GM12878 (cell line): ENCODE measurements around the gene TMED6. TPM values are rescaled to one million over a fixed set of nuclear protein-coding genes. Genes with fewer than 3 reads are reported as not detected.
A peak's percentile ranks its signal among the peaks of the same experiment; 100 is the strongest.

Source experiments
- ATF3 ChIP-seq: IDR thresholded peaks from 2 replicates; pipeline ENCODE4 v1.6.1; 2011; ENCODE audit warnings: low read depth, mild to moderate bottlenecking, low read length, moderate library complexity, borderline replicate concordance; ENCODE audit errors: extremely low read depth
- BRCA1 ChIP-seq: IDR thresholded peaks from 2 replicates; pipeline ENCODE4 v1.6.1; 2011; ENCODE audit warnings: low read depth, low read length, improper control_type of control experiment
- CREM ChIP-seq: IDR thresholded peaks from 2 replicates; pipeline ENCODE4 v1.6.1; 2014; ENCODE audit warnings: antibody characterized with exemption, low read depth
- E4F1 ChIP-seq: fragments of 450-650 bp; IDR thresholded peaks from 2 replicates; pipeline ENCODE4 v1.6.1; 2018; ENCODE audit warnings: borderline replicate concordance, mild to moderate bottlenecking; ENCODE audit not compliant: partially characterized antibody
- EGR1 ChIP-seq, 2 experiments: IDR thresholded peaks; 1 replicate in 1 of 2; 2 replicates in 1 of 2; pipeline ENCODE4 v1.6.1; 2011 to 2012; ENCODE audit warnings: low read depth in 2 of 2, low read length in 2 of 2, borderline replicate concordance in 1 of 2, mild to moderate bottlenecking in 1 of 2, moderate library complexity in 1 of 2
- HDAC6 ChIP-seq: fragments of 200-600 bp; sonication (generic); IDR thresholded peaks from one replicate; pipeline ENCODE4 v1.8.0; 2017; ENCODE audit warnings: antibody characterized with exemption; ENCODE audit not compliant: unreplicated experiment
- MLLT1 ChIP-seq: fragments of 450-650 bp; IDR thresholded peaks from 2 replicates; pipeline ENCODE4 v1.6.1; 2016; ENCODE audit warnings: mild to moderate bottlenecking
- MTA3 ChIP-seq: IDR thresholded peaks from 2 replicates; pipeline ENCODE4 v1.6.1; 2012; ENCODE audit warnings: low read length, inconsistent platforms, borderline replicate concordance
- MYB ChIP-seq: fragments of 150-350 bp; IDR thresholded peaks from 2 replicates; pipeline ENCODE4 v1.6.1; 2014; ENCODE audit warnings: mild to moderate bottlenecking, low read depth, low read length, borderline replicate concordance
- PAX8 ChIP-seq: fragments of 450-650 bp; IDR thresholded peaks from 2 replicates; pipeline ENCODE4 v1.6.1; 2017; ENCODE audit warnings: mild to moderate bottlenecking, moderate library complexity
- POU2F2 ChIP-seq: IDR thresholded peaks from 3 replicates; pipeline ENCODE4 v1.6.1; 2011; ENCODE audit warnings: low read depth, mild to moderate bottlenecking, low read length, borderline replicate concordance
- RB1 ChIP-seq: fragments of 450-650 bp; formaldehyde crosslinking; IDR thresholded peaks from 2 replicates; pipeline ENCODE4 v1.6.1; 2017; ENCODE audit warnings: mild to moderate bottlenecking, borderline replicate concordance
- RCOR1 ChIP-seq: conservative IDR thresholded peaks from 2 replicates; pipeline ENCODE4 v1.6.1; 2012; ENCODE audit warnings: low read depth, low read length, improper control_type of control experiment
- RFX5 ChIP-seq: IDR thresholded peaks from 2 replicates; pipeline ENCODE4 v1.6.1; 2011; ENCODE audit warnings: low read depth, low read length, improper control_type of control experiment
- RUNX3 ChIP-seq: IDR thresholded peaks from 2 replicates; pipeline ENCODE4 v1.6.1; 2012; ENCODE audit warnings: low read length, inconsistent platforms
- SP1 ChIP-seq: IDR thresholded peaks from one replicate; pipeline ENCODE4 v1.6.1; 2011; ENCODE audit warnings: low read depth, low read length
- ZNF384 ChIP-seq: IDR thresholded peaks from 2 replicates; pipeline ENCODE4 v1.6.1; 2012; ENCODE audit warnings: low read depth, mild to moderate bottlenecking, low read length, improper control_type of control experiment, borderline replicate concordance
- polyA plus RNA-seq, 11 experiments: library from polyadenylated mRNA; depleted of rRNA in 4 of 11; unstranded in 6 of 11; stranded (reverse) in 5 of 11; fragments of >200 nt; fragmentation: Nextera tagmentation in 4 of 11; fragmentation: Illumina TruSeq in 1 of 11; extraction: Ambion mirVana in 4 of 11; extraction: Trizol in 1 of 11; gene quantifications; 1 replicate in 1 of 11; 2 replicates in 10 of 11; pipeline versions ENCODE4 v1.2.1 to v1.2.3, GENCODE V29; 2011 to 2016; ENCODE audit warnings: inconsistent platforms in 2 of 11, missing spikeins in 2 of 11, low read depth in 1 of 11
- total RNA-seq, 4 experiments: library from RNA; depleted of rRNA in 3 of 4; stranded (reverse); fragments of >200 nt in 3 of 4; fragmentation: Illumina TruSeq in 1 of 4; extraction: Trizol in 1 of 4; gene quantifications; 2 replicates each; pipeline versions ENCODE4 v1.2.1 to v1.2.3, GENCODE V29; 2013 to 2021
- TF ChIP-seq, protein P1 (sequence below): fragments of 450-650 bp; IDR thresholded peaks from 2 replicates; pipeline ENCODE4 v1.6.1; 2018; ENCODE audit warnings: mild to moderate bottlenecking, low read depth, moderate library complexity; ENCODE audit not compliant: partially characterized antibody
- TF ChIP-seq, protein P2 (sequence below): IDR thresholded peaks from 2 replicates; pipeline ENCODE4 v1.6.1; 2012; ENCODE audit warnings: low read depth, low read length, improper control_type of control experiment
- TF ChIP-seq, protein P3 (sequence below): IDR thresholded peaks from 2 replicates; pipeline ENCODE4 v1.6.1; 2011; ENCODE audit warnings: borderline replicate concordance, low read depth, mild to moderate bottlenecking, moderate library complexity, low read length; ENCODE audit not compliant: insufficient read depth, poor library complexity, severe bottlenecking

The TMED6 gene
- total and polyA plus RNA-seq, 10 of the 15 experiments (the other 5 are each of a cell fraction or from before 2014, with no cell fraction given) = 0.27 to 1.7 (median 0.78) TPM

GRCh38 chr16:69339289-69340094, 12.1 kb downstream of the TMED6 start, which contains the start of the genes COG8 and NIP7 (continued):
- TF ChIP-seq ZNF384 = no peak
- TF ChIP-seq MYB = no peak
- TF ChIP-seq E4F1 = peak; percentile 77
- no peak; the same call in 1 of the 2 replicates for TF ChIP-seq MTA3
- peak; percentile 83 for TF ChIP-seq MLLT1
- TF ChIP-seq ATF3 = no peak
- TF ChIP-seq RFX5 = no peak
- TF ChIP-seq, protein P1, sequence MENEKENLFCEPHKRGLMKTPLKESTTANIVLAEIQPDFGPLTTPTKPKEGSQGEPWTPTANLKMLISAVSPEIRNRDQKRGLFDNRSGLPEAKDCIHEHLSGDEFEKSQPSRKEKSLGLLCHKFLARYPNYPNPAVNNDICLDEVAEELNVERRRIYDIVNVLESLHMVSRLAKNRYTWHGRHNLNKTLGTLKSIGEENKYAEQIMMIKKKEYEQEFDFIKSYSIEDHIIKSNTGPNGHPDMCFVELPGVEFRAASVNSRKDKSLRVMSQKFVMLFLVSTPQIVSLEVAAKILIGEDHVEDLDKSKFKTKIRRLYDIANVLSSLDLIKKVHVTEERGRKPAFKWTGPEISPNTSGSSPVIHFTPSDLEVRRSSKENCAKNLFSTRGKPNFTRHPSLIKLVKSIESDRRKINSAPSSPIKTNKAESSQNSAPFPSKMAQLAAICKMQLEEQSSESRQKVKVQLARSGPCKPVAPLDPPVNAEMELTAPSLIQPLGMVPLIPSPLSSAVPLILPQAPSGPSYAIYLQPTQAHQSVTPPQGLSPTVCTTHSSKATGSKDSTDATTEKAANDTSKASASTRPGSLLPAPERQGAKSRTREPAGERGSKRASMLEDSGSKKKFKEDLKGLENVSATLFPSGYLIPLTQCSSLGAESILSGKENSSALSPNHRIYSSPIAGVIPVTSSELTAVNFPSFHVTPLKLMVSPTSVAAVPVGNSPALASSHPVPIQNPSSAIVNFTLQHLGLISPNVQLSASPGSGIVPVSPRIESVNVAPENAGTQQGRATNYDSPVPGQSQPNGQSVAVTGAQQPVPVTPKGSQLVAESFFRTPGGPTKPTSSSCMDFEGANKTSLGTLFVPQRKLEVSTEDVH = peak; percentile 94
- TF ChIP-seq, protein P2, sequence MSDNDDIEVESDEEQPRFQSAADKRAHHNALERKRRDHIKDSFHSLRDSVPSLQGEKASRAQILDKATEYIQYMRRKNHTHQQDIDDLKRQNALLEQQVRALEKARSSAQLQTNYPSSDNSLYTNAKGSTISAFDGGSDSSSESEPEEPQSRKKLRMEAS = peak; percentile 83; the same call in 1 of the 2 replicates
- no peak for TF ChIP-seq BRCA1
- TF ChIP-seq EGR1 (IDR thresholded peaks at IDR 0.05; ENCODE audit: borderline replicate concordance in 1 of 2, low read depth in 2 of 2, low read length in 2 of 2) = peak in 1 of 2 experiments; percentile 71; a peak in 2 of 3 replicates
- TF ChIP-seq SP1 = peak; percentile 50
- TF ChIP-seq RB1 = 0 out of 2 replicates have a peak, but pooled peaks have one; percentile 38
- peak; percentile 90 for TF ChIP-seq RUNX3
- no peak for TF ChIP-seq PAX8
- TF ChIP-seq HDAC6 = no peak
- TF ChIP-seq POU2F2 = peak; percentile 66
- peak; percentile 97 for TF ChIP-seq CREM
- TF ChIP-seq RCOR1 = no peak
- TF ChIP-seq, protein P3, sequence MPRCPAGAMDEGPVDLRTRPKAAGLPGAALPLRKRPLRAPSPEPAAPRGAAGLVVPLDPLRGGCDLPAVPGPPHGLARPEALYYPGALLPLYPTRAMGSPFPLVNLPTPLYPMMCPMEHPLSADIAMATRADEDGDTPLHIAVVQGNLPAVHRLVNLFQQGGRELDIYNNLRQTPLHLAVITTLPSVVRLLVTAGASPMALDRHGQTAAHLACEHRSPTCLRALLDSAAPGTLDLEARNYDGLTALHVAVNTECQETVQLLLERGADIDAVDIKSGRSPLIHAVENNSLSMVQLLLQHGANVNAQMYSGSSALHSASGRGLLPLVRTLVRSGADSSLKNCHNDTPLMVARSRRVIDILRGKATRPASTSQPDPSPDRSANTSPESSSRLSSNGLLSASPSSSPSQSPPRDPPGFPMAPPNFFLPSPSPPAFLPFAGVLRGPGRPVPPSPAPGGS = no peak
